ENCODE results near the gene SSBP2. TPM values are rescaled to one million over a fixed set of nuclear protein-coding genes. Genes with fewer than 3 reads are reported as not detected.

Gene SSBP2
- total RNA-seq, 4 donors from 2014 or later = 17.1 to 80.3 (median 24.2) TPM

- H3K4me3 ChIP-seq = peak overlapping the region in 3 of 4 donors; percentile 24 to 54 (median 24)
These were observed 27.7 kb upstream of the SSBP2 start for GRCh38 chr5:81778642-81779041.

GRCh38 chr5:81776258-81776657 is 25.4 kb upstream of the SSBP2 start:
- no peak overlapping the region for H3K27ac ChIP-seq
- no peaks in the 10 kb centered on the region for H3K27me3 ChIP-seq
- intact Hi-C loops (cut with DNase I) = no loop called here
- H3K36me3 ChIP-seq = no peaks in the 10 kb centered on the region
- peaks cover 6 to 31% (median 19%) of the 10 kb centered on the region in 3 donors for H3K4me1 ChIP-seq
- TF ChIP-seq CTCF (IDR thresholded peaks at IDR 0.05) = no peak
- TF ChIP-seq POLR2A (IDR thresholded peaks at IDR 0.05) = no peak
- H3K4me3 ChIP-seq = no peak overlapping the region
- no peaks in the 10 kb centered on the region for H3K9me3 ChIP-seq
- 39 to 87% methylated on average over 4 of the region's 4 CpGs for WGBS, 2 donors
- DNase-seq = no peak

More at GRCh38 chr5:81778642-81779041, 27.7 kb upstream of the SSBP2 start:
- TF ChIP-seq CTCF (IDR thresholded peaks at IDR 0.05) (no peak), POLR2A (IDR thresholded peaks at IDR 0.05) (no peak)
- intact Hi-C loops (cut with DNase I) = no loop called here
- no peaks in the 10 kb centered on the region for H3K9me3 ChIP-seq
- no peaks in the 10 kb centered on the region for H3K36me3 ChIP-seq
- H3K4me1 ChIP-seq = peaks cover 6 to 37% (median 19%) of the 10 kb centered on the region in 3 donors
- peak overlapping the region; percentile 67 to 84 (median 78) for H3K27ac ChIP-seq
- no peaks in the 10 kb centered on the region for H3K27me3 ChIP-seq
- DNase-seq = no peak
- WGBS, 2 donors = 14 to 16% methylated on average over 3 of the region's 3 CpGs

GRCh38 chr5:81774374-81774773 is 23.5 kb upstream of the SSBP2 start:
- 84 to 85% methylated on average over 2 of the region's 2 CpGs for WGBS, 2 donors
- no peaks in the 10 kb centered on the region for H3K27me3 ChIP-seq
- intact Hi-C loops (cut with DNase I) = no loop called here
- H3K9me3 ChIP-seq = no peaks in the 10 kb centered on the region
- H3K27ac ChIP-seq = peak overlapping the region in 2 of 4 donors; percentile 6 to 17
- H3K36me3 ChIP-seq = no peaks in the 10 kb centered on the region
- no peak for TF ChIP-seq CTCF (IDR thresholded peaks at IDR 0.05)
- no peak for TF ChIP-seq POLR2A (IDR thresholded peaks at IDR 0.05)
- no peak overlapping the region for H3K4me3 ChIP-seq
- H3K4me1 ChIP-seq = peaks cover under 1 to 24% (median 13%) of the 10 kb centered on the region in 3 donors
- DNase-seq = no peak

GRCh38 chr5:81773574-81773973 is 22.7 kb upstream of the SSBP2 start:
- DNase-seq = no peak
- intact Hi-C loops (cut with DNase I) = no loop called here
- no peaks in the 10 kb centered on the region for H3K36me3 ChIP-seq
- no peaks in the 10 kb centered on the region for H3K27me3 ChIP-seq
- peak overlapping the region in 3 of 4 donors; percentile 2 to 53 (median 45) for H3K27ac ChIP-seq
- H3K4me1 ChIP-seq = peaks cover 0 to 26% (median 11%) of the 10 kb centered on the region in 3 donors
- no peak for TF ChIP-seq CTCF (IDR thresholded peaks at IDR 0.05)
- no peak for TF ChIP-seq POLR2A (IDR thresholded peaks at IDR 0.05)
- no peaks in the 10 kb centered on the region for H3K9me3 ChIP-seq
- no peak overlapping the region for H3K4me3 ChIP-seq
- WGBS, 2 donors = 59 to 74% methylated on average over 4 to 7 of the region's 7 CpGs

- Histone ChIP-seq H3K27ac (peak overlapping the region in 3 of 4 donors; percentile 2 to 53 (median 45)), H3K27me3 (no peaks in the 10 kb centered on the region), H3K9me3 (no peaks in the 10 kb centered on the region), H3K4me1 (peaks cover 0 to 26% (median 7%) of the 10 kb centered on the region in 3 donors), H3K36me3 (no peaks in the 10 kb centered on the region), H3K4me3 (no peak overlapping the region)
- intact Hi-C loops (cut with DNase I) = no loop called here
- WGBS, 2 donors = 89 to 98% methylated on average over 3 of the region's 3 CpGs
- no peak for DNase-seq
- TF ChIP-seq POLR2A (IDR thresholded peaks at IDR 0.05) (no peak), CTCF (IDR thresholded peaks at IDR 0.05) (no peak)
These were observed 22.3 kb upstream of the SSBP2 start for GRCh38 chr5:81773161-81773560.

Data from esophagus squamous epithelium (tissue), 5 donors.